Neural progenitor cell (in vitro differentiated cells): ENCODE measurements around the gene IKZF3.

Source experiments
- EZH2 ChIP-seq: fragments of 200-600 bp; sonication (generic); IDR thresholded peaks from 2 replicates; pipeline ENCODE4 v1.6.1; 2017; ENCODE audit warnings: antibody characterized with exemption, mild to moderate bottlenecking, moderate library complexity
- TF ChIP-seq, protein P1 (sequence below): fragments of 200-600 bp; sonication (generic); IDR thresholded peaks from 2 replicates; pipeline ENCODE4 v1.5.1; 2017; ENCODE audit warnings: antibody characterized with exemption, mild to moderate bottlenecking

- no peak for TF ChIP-seq EZH2
- TF ChIP-seq, protein P1, sequence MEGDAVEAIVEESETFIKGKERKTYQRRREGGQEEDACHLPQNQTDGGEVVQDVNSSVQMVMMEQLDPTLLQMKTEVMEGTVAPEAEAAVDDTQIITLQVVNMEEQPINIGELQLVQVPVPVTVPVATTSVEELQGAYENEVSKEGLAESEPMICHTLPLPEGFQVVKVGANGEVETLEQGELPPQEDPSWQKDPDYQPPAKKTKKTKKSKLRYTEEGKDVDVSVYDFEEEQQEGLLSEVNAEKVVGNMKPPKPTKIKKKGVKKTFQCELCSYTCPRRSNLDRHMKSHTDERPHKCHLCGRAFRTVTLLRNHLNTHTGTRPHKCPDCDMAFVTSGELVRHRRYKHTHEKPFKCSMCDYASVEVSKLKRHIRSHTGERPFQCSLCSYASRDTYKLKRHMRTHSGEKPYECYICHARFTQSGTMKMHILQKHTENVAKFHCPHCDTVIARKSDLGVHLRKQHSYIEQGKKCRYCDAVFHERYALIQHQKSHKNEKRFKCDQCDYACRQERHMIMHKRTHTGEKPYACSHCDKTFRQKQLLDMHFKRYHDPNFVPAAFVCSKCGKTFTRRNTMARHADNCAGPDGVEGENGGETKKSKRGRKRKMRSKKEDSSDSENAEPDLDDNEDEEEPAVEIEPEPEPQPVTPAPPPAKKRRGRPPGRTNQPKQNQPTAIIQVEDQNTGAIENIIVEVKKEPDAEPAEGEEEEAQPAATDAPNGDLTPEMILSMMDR: no peak
Measured at GRCh38 chr17:39841134-39841683, 22.9 kb downstream of the IKZF3 start.
